NCI-H748 treated with DMSO at 0.1 percent for 48 hours (cell line): ENCODE data around the gene CHN1.

Experiments used
- DNase-seq: peaks from one replicate; lab custom pipeline; 2025; lab: John Stamatoyannopoulos, UW

Gene CHN1

GRCh38 chr2:175010848-175011254 is 5.7 kb upstream of the CHN1 start:
- DNase-seq = peak; percentile 91

- no peak for DNase-seq
Observed at GRCh38 chr2:175009917-175010621, 4.9 kb upstream of the CHN1 start.

GRCh38 chr2:175008801-175009495 is 3.8 kb upstream of the CHN1 start:
- no peak for DNase-seq

- no peak for DNase-seq
Observed at GRCh38 chr2:175008009-175008408, 2.8 kb upstream of the CHN1 start.

GRCh38 chr2:175007510-175007909 is 2.3 kb upstream of the CHN1 start:
- no peak for DNase-seq

GRCh38 chr2:175006281-175006680 is 1.1 kb upstream of the CHN1 start:
- DNase-seq = no peak

GRCh38 chr2:175005733-175006264 is 618 bp upstream of the CHN1 start:
- peak; percentile 31 for DNase-seq

GRCh38 chr2:175004730-175004979 is 526 bp downstream of the CHN1 start:
- DNase-seq = no peak

GRCh38 chr2:175003875-175004729 is 1.1 kb downstream of the CHN1 start:
- peak; percentile 18 for DNase-seq

- DNase-seq = no peak
Observed at GRCh38 chr2:175002547-175003274, 2.5 kb downstream of the CHN1 start.

GRCh38 chr2:175001566-175001965 is 3.6 kb downstream of the CHN1 start:
- DNase-seq = no peak

- DNase-seq = no peak
Observed at GRCh38 chr2:174997110-174997509, 8.1 kb downstream of the CHN1 start.

- no peak for DNase-seq
Observed at GRCh38 chr2:174996622-174997021, 8.6 kb downstream of the CHN1 start.

- no peak for DNase-seq
Observed at GRCh38 chr2:174994381-174994780, 10.8 kb downstream of the CHN1 start.

GRCh38 chr2:174992886-174993285 is 12.3 kb downstream of the CHN1 start:
- DNase-seq = no peak

- no peak for DNase-seq
Observed at GRCh38 chr2:174985614-174986013, 19.6 kb downstream of the CHN1 start.

- DNase-seq = no peak
Observed at GRCh38 chr2:174984561-174984960, 20.6 kb downstream of the CHN1 start.

GRCh38 chr2:174981331-174981730 is 23.9 kb downstream of the CHN1 start:
- no peak for DNase-seq

- DNase-seq = no peak
Observed at GRCh38 chr2:174979996-174980395, 25.2 kb downstream of the CHN1 start.

GRCh38 chr2:174977364-174977763 is 27.8 kb downstream of the CHN1 start:
- no peak for DNase-seq

GRCh38 chr2:174974131-174974530 is 31.1 kb downstream of the CHN1 start:
- DNase-seq = no peak

GRCh38 chr2:174972924-174973323 is 32.3 kb downstream of the CHN1 start:
- DNase-seq = no peak
